MM.1S (cell line): ENCODE results near the gene TAC3.

Experiments used
- DNase-seq: peaks from one replicate; pipeline ENCODE4 v3.0.0-alpha.2; 2015
- H2AFZ ChIP-seq: fragments of 300-600 bp; sonication (generic); 2 replicates; pipeline ENCODE4 v1.6.0; 2016; ENCODE audit warnings: antibody characterized with exemption, low read length
- H3F3A ChIP-seq: fragments of 300-600 bp; sonication (generic); 2 replicates; pipeline ENCODE4 v1.6.1; 2016; ENCODE audit warnings: mild to moderate bottlenecking, antibody characterized with exemption, low read length, moderate library complexity, mixed read lengths; ENCODE audit not compliant: insufficient read depth
- H3K27ac ChIP-seq: fragments of 300-600 bp; sonication (generic); 2 replicates; pipeline ENCODE4 v1.5.1; 2016; ENCODE audit warnings: mild to moderate bottlenecking, low read length
- H3K27me3 ChIP-seq: fragments of 300-600 bp; sonication (generic); replicated peaks from 2 replicates; pipeline ENCODE4 v1.6.0; 2016; ENCODE audit warnings: low read length; ENCODE audit not compliant: insufficient read depth
- H3K36me3 ChIP-seq: fragments of 300-600 bp; sonication (generic); replicated peaks from 2 replicates; pipeline ENCODE4 v1.6.1; 2016; ENCODE audit warnings: mild to moderate bottlenecking, low read length, mixed read lengths; ENCODE audit not compliant: insufficient read depth
- H3K4me1 ChIP-seq: fragments of 300-600 bp; sonication (generic); 2 replicates; pipeline ENCODE4 v1.6.1; 2016; ENCODE audit warnings: low read length, mixed read lengths
- H3K4me2 ChIP-seq: fragments of 300-600 bp; sonication (generic); 2 replicates; pipeline ENCODE4 v1.6.0; 2016; ENCODE audit warnings: low read depth, low read length
- H3K4me3 ChIP-seq: fragments of 300-600 bp; sonication (generic); 2 replicates; pipeline ENCODE4 v1.5.1; 2016; ENCODE audit warnings: low read length, mixed read lengths
- H3K79me2 ChIP-seq: fragments of 300-600 bp; sonication (generic); 2 replicates; pipeline ENCODE4 v1.6.1; 2016; ENCODE audit warnings: mixed run types, low read length, mixed read lengths
- H3K9ac ChIP-seq: fragments of 300-600 bp; sonication (generic); 2 replicates; pipeline ENCODE4 v1.6.1; 2016; ENCODE audit warnings: low read length, mixed read lengths
- H3K9me2 ChIP-seq: fragments of 300-600 bp; sonication (generic); replicated peaks from 2 replicates; pipeline ENCODE4 v1.6.1; 2016; ENCODE audit warnings: mild to moderate bottlenecking, low read length, mixed read lengths; ENCODE audit not compliant: insufficient read depth
- H3K9me3 ChIP-seq: fragments of 300-600 bp; sonication (generic); replicated peaks from 2 replicates; pipeline ENCODE4 v1.6.1; 2016; ENCODE audit warnings: mild to moderate bottlenecking, low read length, mixed read lengths; ENCODE audit not compliant: insufficient read depth
- H4K20me1 ChIP-seq: fragments of 300-600 bp; sonication (generic); 2 replicates; pipeline ENCODE4 v1.6.1; 2016; ENCODE audit warnings: mild to moderate bottlenecking, low read length, moderate library complexity, mixed read lengths; ENCODE audit not compliant: insufficient read depth
- CTCF ChIP-seq: fragments of 300-600 bp; sonication (generic); IDR thresholded peaks from 2 replicates; pipeline ENCODE4 v1.5.1; 2016; ENCODE audit warnings: antibody characterized with exemption, low read length, mixed read lengths
- EZH2 ChIP-seq: fragments of 300-600 bp; sonication (generic); optimal IDR thresholded peaks from 2 replicates; pipeline ENCODE3; 2017; ENCODE audit warnings: low read depth, mild to moderate bottlenecking, antibody characterized with exemption, low read length, mixed read lengths
- EZH2phosphoT487 ChIP-seq: fragments of 300-600 bp; sonication (generic); IDR thresholded peaks from 2 replicates; pipeline ENCODE4 v1.6.1; 2018; ENCODE audit warnings: antibody characterized with exemption, low read length

The TAC3 gene

GRCh38 chr12:57016348-57016747 is at the start of gene TAC3:
Gene TAC3 (minus strand): TSS chr12:57016529. CDS start chr12:57015797, 732 bp downstream.
- H3F3A ChIP-seq, result no peaks in the 10 kb centered on the region
- H3K27ac ChIP-seq, result no peak within 1 kb of the TSS
- no peak for DNase-seq
- no peak within 1 kb of the TSS for H3K4me3 ChIP-seq
- no peak within 1 kb of the TSS for H3K9ac ChIP-seq
- no peaks in the 10 kb centered on the region for H3K36me3 ChIP-seq
- TF ChIP-seq EZH2, result no peak
- H3K4me1 ChIP-seq, result peaks cover 7% of the 10 kb centered on the region
- peaks cover 18% of the 10 kb centered on the region; the same call in 1 of the 2 replicates for H3K27me3 ChIP-seq
- no peaks in the 10 kb centered on the region for H3K79me2 ChIP-seq
- H3K9me3 ChIP-seq, result no peaks in the 10 kb centered on the region
- no peak within 1 kb of the TSS for H3K4me2 ChIP-seq
- no peak within 1 kb of the TSS for H2AFZ ChIP-seq
- no peaks in the 10 kb centered on the region for H3K9me2 ChIP-seq
- no peaks in the 10 kb centered on the region for H4K20me1 ChIP-seq

GRCh38 chr12:57063991-57064685 is 47.8 kb upstream of the TAC3 start:
- Histone ChIP-seq H2AFZ (peak overlapping the region; percentile 12; the same call in 1 of the 2 replicates), H3F3A (peaks cover 27% of the 10 kb centered on the region), H3K4me2 (peak overlapping the region; percentile 67), H3K27me3 (no peaks in the 10 kb centered on the region), H3K4me3 (peak overlapping the region; percentile 49), H3K9me2 (no peaks in the 10 kb centered on the region), H4K20me1 (no peaks in the 10 kb centered on the region), H3K9ac (peak overlapping the region; percentile 32; the same call in 1 of the 2 replicates), H3K79me2 (no peaks in the 10 kb centered on the region; the same call in 1 of the 2 replicates), H3K27ac (peak overlapping the region; percentile 59), H3K4me1 (peaks cover 10% of the 10 kb centered on the region), H3K36me3 (peaks cover 12% of the 10 kb centered on the region), H3K9me3 (no peaks in the 10 kb centered on the region)
- peak; percentile 71 for DNase-seq
- TF ChIP-seq EZH2phosphoT487 (no peak), EZH2 (no peak), CTCF (no peak)

- Histone ChIP-seq H3K79me2 (no peaks in the 10 kb centered on the region), H3K4me1 (no peaks in the 10 kb centered on the region; the same call in 1 of the 2 replicates), H4K20me1 (no peaks in the 10 kb centered on the region), H3F3A (0 out of 2 replicates have a peak, but pooled peaks cover 6% of the 10 kb centered on the region), H2AFZ (no peak overlapping the region), H3K4me3 (no peak overlapping the region), H3K27me3 (no peaks in the 10 kb centered on the region), H3K4me2 (no peak overlapping the region), H3K9ac (no peak overlapping the region), H3K9me3 (no peaks in the 10 kb centered on the region), H3K27ac (no peak overlapping the region), H3K36me3 (peaks cover 12% of the 10 kb centered on the region), H3K9me2 (no peaks in the 10 kb centered on the region)
- TF ChIP-seq EZH2phosphoT487 (no peak), EZH2 (no peak), CTCF (no peak)
- DNase-seq, result no peak
Measured at GRCh38 chr12:57058454-57058853, 42.1 kb upstream of the TAC3 start.

- Histone ChIP-seq H4K20me1 (no peaks in the 10 kb centered on the region), H3K27me3 (no peaks in the 10 kb centered on the region), H3K27ac (no peak overlapping the region), H3K9me3 (no peaks in the 10 kb centered on the region), H3K9me2 (no peaks in the 10 kb centered on the region), H3K79me2 (no peaks in the 10 kb centered on the region), H3K4me3 (no peak overlapping the region), H3K4me1 (no peaks in the 10 kb centered on the region; the same call in 1 of the 2 replicates), H3K36me3 (peaks cover 12% of the 10 kb centered on the region), H3K9ac (no peak overlapping the region), H2AFZ (no peak overlapping the region), H3F3A (no peaks in the 10 kb centered on the region), H3K4me2 (no peak overlapping the region)
- no peak for DNase-seq
- TF ChIP-seq CTCF (no peak), EZH2 (no peak), EZH2phosphoT487 (no peak)
Measured at GRCh38 chr12:57057067-57057751, 40.9 kb upstream of the TAC3 start.
